A549 (cell line): ENCODE data around the gene COL1A1. TPM values are rescaled to one million over a fixed set of nuclear protein-coding genes. Genes with fewer than 3 reads are reported as not detected.

Source experiments
- ATAC-seq, 2 experiments: fragments of 200-7000 bp in 1 of 2; fragments of >200 bp in 1 of 2; cut with Nextera tagmentation in 1 of 2; cut with Tn5 transposase in 1 of 2; 3 replicates each; pipeline versions ENCODE4 v1.8.0 to v1.9.1; 2018 to 2020; ENCODE audit warnings: mild to moderate bottlenecking in 1 of 2, moderate library complexity in 1 of 2
- CTCF ChIA-PET: fragments of 300-600 bp; sonication (Branson Sonifier 250); formaldehyde crosslinking; extraction: SDS; loops from one replicate; lab custom pipeline; 2021; ENCODE audit warnings: antibody characterized with exemption, inconsistent platforms; lab: Yijun Ruan, JAX
- POLR2A ChIA-PET: fragments of 350-600 bp; formaldehyde crosslinking; extraction: SDS; loops from one replicate; lab custom pipeline; 2021; ENCODE audit warnings: antibody characterized with exemption, inconsistent platforms; lab: Yijun Ruan, JAX
- DNase-seq, 2 experiments: peaks; one replicate each; pipeline versions ENCODE4 v3.0.0 to v3.0.0-alpha.2; 2011 to 2016; ENCODE audit warnings: low read depth in 1 of 2, low spot score in 1 of 2
- FAIRE-seq: peaks from 2 replicates; lab custom pipeline; 2011; peaks lifted over from hg19 to GRCh38; lab: Jason Lieb, UNC
- H3K27ac ChIP-seq, 2 experiments: fragments of >200 bp; sonication (Bioruptor Twin); formaldehyde crosslinking; 3 replicates each; pipeline ENCODE4 v1.5.1; 2016 to 2017
- H3K4me1 ChIP-seq: fragments of >200 bp; sonication (Bioruptor Twin); formaldehyde crosslinking; 3 replicates; pipeline ENCODE4 v1.6.1; 2016
- H3K4me2 ChIP-seq: fragments of >200 bp; sonication (Bioruptor Twin); formaldehyde crosslinking; 3 replicates; pipeline ENCODE4 v1.6.1; 2016
- H3K4me3 ChIP-seq: fragments of >200 bp; sonication (Bioruptor Twin); formaldehyde crosslinking; 3 replicates; pipeline ENCODE4 v1.5.1; 2016
- H3K9me3 ChIP-seq: fragments of >200 bp; sonication (Bioruptor Twin); formaldehyde crosslinking; 3 replicates; pipeline ENCODE4 v1.6.1; 2016
- EP300 ChIP-seq, 2 experiments: fragments of >200 bp; sonication (Bioruptor Twin); formaldehyde crosslinking; IDR thresholded peaks; 2 replicates in 1 of 2; 3 replicates in 1 of 2; pipeline ENCODE4 v1.6.1; 2016 to 2017
- HEYL ChIP-seq: fragments of 250-450 bp; sonication (Bioruptor Pico); IDR thresholded peaks from 2 replicates; pipeline ENCODE4 v1.8.0; 2021; ENCODE audit warnings: mild to moderate bottlenecking, moderate library complexity
- KDM5A ChIP-seq: fragments of 200-600 bp; sonication (generic); IDR thresholded peaks from 2 replicates; pipeline ENCODE4 v1.6.1; 2016; ENCODE audit warnings: antibody characterized with exemption, mild to moderate bottlenecking
- MAFK ChIP-seq: fragments of 450-650 bp; IDR thresholded peaks from 2 replicates; pipeline ENCODE4 v1.6.1; 2014; ENCODE audit not compliant: partially characterized antibody
- MAZ ChIP-seq: fragments of 150-350 bp; IDR thresholded peaks from 2 replicates; pipeline ENCODE4 v1.6.1; 2014; ENCODE audit warnings: antibody characterized with exemption, low read depth, low read length, borderline replicate concordance
- MYC ChIP-seq: IDR thresholded peaks from 2 replicates; pipeline ENCODE4 v1.6.1; 2012; ENCODE audit warnings: mild to moderate bottlenecking, inconsistent platforms, low read length, improper control_type of control experiment, borderline replicate concordance
- NFE2L2 ChIP-seq: fragments of 150-350 bp; conservative IDR thresholded peaks from 2 replicates; pipeline ENCODE4 v1.6.1; 2014; ENCODE audit warnings: low read length
- NPAS2 ChIP-seq: fragments of 250-450 bp; sonication (Bioruptor Pico); IDR thresholded peaks from 2 replicates; pipeline ENCODE4 v1.8.0; 2022; ENCODE audit warnings: mild to moderate bottlenecking, moderate library complexity, borderline replicate concordance
- NR3C1 ChIP-seq: fragments of >200 bp; sonication (Bioruptor Twin); formaldehyde crosslinking; IDR thresholded peaks from 3 replicates; pipeline ENCODE4 v1.6.1; 2017
- POLR2AphosphoS2 ChIP-seq: conservative IDR thresholded peaks from 2 replicates; pipeline ENCODE4 v1.6.1; 2012; ENCODE audit warnings: low read length, improper control_type of control experiment, inconsistent platforms
- RFX5 ChIP-seq: fragments of 450-650 bp; IDR thresholded peaks from 2 replicates; pipeline ENCODE4 v1.7.1; 2014; ENCODE audit warnings: antibody characterized with exemption, mild to moderate bottlenecking, moderate library complexity
- TP53 ChIP-seq: fragments of 250-450 bp; sonication (Bioruptor Pico); IDR thresholded peaks from 2 replicates; pipeline ENCODE4 v1.5.0; 2021; ENCODE audit warnings: mild to moderate bottlenecking, moderate library complexity
- ZFP36 ChIP-seq: fragments of 450-650 bp; IDR thresholded peaks from 2 replicates; pipeline ENCODE4 v1.6.1; 2014; ENCODE audit warnings: borderline replicate concordance; ENCODE audit not compliant: partially characterized antibody
- WGBS: methylation state at CpG from one replicate; pipeline ENCODE4 v1.1.6; 2017; ENCODE audit errors: missing lambda C conversion rate; 5-methylcytosine and 5-hydroxymethylcytosine counted together
- polyA plus RNA-seq, 4 experiments: library from polyadenylated mRNA; depleted of rRNA in 3 of 4; stranded (reverse); fragments of >200 nt; fragmentation: RNase III in 1 of 4; extraction: RNeasy Plus Mini Kit Qiagen cat#74134 plus additional on column Dnase treatment in 1 of 4; gene quantifications; 2 replicates in 3 of 4; 3 replicates in 1 of 4; pipeline ENCODE4 v1.2.3, GENCODE V29; 2011 to 2017
- TF ChIP-seq, protein P1 (sequence below): fragments of 200-600 bp; sonication (generic); IDR thresholded peaks from 2 replicates; pipeline ENCODE4 v1.6.1; 2016; ENCODE audit warnings: antibody characterized with exemption, mild to moderate bottlenecking, moderate library complexity
- TF ChIP-seq, protein P2 (sequence below): fragments of 150-350 bp; IDR thresholded peaks from 2 replicates; pipeline ENCODE4 v1.6.1; 2014; ENCODE audit warnings: low read depth, mild to moderate bottlenecking, low read length
- TF ChIP-seq, protein P3 (sequence below): fragments of 250-450 bp; sonication (Bioruptor Pico); IDR thresholded peaks from 2 replicates; pipeline ENCODE4 v1.5.0; 2021; ENCODE audit warnings: mild to moderate bottlenecking, moderate library complexity, borderline replicate concordance

COL1A1 gene
- polyA plus RNA-seq, 2 of the 4 experiments (the other 2 are of a cell fraction) = 4.4 to 34.3 TPM

DNA sequence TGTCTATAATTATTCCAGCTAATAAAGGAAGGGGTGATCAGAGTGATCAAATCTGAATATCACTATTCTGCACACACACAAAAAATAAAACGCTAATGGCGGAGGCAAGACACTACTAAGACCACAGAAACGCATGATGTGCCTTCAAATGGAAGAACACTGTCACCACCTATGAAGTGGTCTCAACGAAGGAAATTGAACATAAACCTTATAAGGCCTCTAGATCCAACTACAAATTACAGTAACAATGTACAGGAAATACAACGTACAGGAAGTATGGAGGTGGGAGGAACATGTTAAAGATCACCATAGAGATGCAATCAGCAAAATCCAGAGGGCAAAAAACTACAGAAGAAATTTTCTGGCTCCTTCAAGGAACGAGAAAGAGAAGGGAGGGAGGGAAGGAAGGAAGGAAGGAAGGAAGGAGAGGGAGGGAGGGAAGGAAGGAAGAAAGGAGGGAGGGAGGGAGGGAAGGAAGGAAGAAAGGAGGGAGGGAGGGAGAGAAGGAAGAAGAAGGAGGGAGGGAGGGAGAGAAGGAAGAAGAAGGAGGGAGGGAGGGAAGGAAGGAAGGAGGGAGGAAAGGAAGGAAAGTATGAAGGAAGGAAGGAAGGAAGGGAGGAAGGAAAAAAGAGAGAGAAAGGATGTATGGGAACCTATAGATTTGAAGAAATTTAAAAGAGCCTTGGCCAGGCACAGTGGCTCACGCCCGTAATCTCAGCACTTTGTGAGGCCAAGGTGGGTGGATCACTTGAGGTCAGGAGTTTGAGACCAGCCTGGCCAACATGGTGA lies 38.8 kb downstream of the COL1A1 start (continued):
- TF ChIP-seq, protein P1, sequence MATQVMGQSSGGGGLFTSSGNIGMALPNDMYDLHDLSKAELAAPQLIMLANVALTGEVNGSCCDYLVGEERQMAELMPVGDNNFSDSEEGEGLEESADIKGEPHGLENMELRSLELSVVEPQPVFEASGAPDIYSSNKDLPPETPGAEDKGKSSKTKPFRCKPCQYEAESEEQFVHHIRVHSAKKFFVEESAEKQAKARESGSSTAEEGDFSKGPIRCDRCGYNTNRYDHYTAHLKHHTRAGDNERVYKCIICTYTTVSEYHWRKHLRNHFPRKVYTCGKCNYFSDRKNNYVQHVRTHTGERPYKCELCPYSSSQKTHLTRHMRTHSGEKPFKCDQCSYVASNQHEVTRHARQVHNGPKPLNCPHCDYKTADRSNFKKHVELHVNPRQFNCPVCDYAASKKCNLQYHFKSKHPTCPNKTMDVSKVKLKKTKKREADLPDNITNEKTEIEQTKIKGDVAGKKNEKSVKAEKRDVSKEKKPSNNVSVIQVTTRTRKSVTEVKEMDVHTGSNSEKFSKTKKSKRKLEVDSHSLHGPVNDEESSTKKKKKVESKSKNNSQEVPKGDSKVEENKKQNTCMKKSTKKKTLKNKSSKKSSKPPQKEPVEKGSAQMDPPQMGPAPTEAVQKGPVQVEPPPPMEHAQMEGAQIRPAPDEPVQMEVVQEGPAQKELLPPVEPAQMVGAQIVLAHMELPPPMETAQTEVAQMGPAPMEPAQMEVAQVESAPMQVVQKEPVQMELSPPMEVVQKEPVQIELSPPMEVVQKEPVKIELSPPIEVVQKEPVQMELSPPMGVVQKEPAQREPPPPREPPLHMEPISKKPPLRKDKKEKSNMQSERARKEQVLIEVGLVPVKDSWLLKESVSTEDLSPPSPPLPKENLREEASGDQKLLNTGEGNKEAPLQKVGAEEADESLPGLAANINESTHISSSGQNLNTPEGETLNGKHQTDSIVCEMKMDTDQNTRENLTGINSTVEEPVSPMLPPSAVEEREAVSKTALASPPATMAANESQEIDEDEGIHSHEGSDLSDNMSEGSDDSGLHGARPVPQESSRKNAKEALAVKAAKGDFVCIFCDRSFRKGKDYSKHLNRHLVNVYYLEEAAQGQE = no peak
- TF ChIP-seq POLR2AphosphoS2 (no peak), EP300 (IDR thresholded peaks at IDR 0.05) (no peak), NPAS2 (CRISPR knock-in tag) (no peak), MAZ (no peak), RFX5 (no peak)

DNA sequence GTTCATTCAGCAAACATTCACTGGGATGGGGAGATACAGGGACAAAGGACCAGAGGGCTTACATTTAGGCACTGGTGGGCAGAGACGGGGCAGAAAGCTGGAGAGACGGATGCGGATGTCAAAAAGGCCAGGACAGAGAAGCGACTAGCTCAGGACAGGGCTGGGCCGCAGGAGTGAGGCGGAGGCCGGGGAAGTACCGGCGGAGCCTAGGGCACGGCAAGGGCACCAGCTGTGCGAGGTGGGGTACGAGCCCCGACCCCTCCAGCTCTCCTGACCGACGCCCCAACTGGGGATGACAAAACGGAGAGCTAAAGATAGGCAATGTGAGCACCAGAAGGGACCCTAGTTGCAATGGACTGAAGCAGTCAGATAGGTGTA lies 39.5 kb downstream of the COL1A1 start:
- Histone ChIP-seq H3K4me3 (peak overlapping the region; percentile 74; the same call in 1 of the 3 replicates), H3K27ac (peak overlapping the region in 1 of 2 experiments; percentile 62; a peak in 4 of 6 replicates), H3K4me2 (peak overlapping the region; percentile 98), H3K4me1 (peaks cover 9% of the 10 kb centered on the region; the same call in 2 of the 3 replicates), H3K9me3 (no peaks in the 10 kb centered on the region)
- peak; percentile 7 to 19; a peak in 4 of 6 replicates for ATAC-seq
- DNase-seq = no peak
- WGBS = 46% methylated on average over 16 of the region's 16 CpGs
- no peak for FAIRE-seq
- CTCF ChIA-PET = interaction anchor here (0.6 to 2.8 kb wide), 48 partner anchors 8 to 623 kb away, joined by 3 to 163 read pairs (median 5); partner anchors contain the start of genes COL1A1, PPP1R9B and SAMD14
- POLR2A ChIA-PET = interaction anchor here (1.4 to 1.8 kb wide), 2 partner anchors 10 to 12 kb away, joined by 3 to 21 read pairs; no protein-coding TSS in a partner anchor
- TF ChIP-seq TP53 (CRISPR knock-in tag) = no peak
- TF ChIP-seq NR3C1 = no peak
- TF ChIP-seq, protein P2, sequence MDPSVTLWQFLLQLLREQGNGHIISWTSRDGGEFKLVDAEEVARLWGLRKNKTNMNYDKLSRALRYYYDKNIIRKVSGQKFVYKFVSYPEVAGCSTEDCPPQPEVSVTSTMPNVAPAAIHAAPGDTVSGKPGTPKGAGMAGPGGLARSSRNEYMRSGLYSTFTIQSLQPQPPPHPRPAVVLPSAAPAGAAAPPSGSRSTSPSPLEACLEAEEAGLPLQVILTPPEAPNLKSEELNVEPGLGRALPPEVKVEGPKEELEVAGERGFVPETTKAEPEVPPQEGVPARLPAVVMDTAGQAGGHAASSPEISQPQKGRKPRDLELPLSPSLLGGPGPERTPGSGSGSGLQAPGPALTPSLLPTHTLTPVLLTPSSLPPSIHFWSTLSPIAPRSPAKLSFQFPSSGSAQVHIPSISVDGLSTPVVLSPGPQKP = no peak
- TF ChIP-seq, protein P3, sequence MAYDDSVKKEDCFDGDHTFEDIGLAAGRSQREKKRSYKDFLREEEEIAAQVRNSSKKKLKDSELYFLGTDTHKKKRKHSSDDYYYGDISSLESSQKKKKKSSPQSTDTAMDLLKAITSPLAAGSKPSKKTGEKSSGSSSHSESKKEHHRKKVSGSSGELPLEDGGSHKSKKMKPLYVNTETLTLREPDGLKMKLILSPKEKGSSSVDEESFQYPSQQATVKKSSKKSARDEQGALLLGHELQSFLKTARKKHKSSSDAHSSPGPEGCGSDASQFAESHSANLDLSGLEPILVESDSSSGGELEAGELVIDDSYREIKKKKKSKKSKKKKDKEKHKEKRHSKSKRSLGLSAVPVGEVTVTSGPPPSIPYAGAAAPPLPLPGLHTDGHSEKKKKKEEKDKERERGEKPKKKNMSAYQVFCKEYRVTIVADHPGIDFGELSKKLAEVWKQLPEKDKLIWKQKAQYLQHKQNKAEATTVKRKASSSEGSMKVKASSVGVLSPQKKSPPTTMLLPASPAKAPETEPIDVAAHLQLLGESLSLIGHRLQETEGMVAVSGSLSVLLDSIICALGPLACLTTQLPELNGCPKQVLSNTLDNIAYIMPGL (CRISPR knock-in tag) = no peak
- no peak for TF ChIP-seq HEYL (CRISPR knock-in tag)
- no peak for TF ChIP-seq MYC
- TF ChIP-seq ZFP36 = no peak
- TF ChIP-seq RFX5 = no peak
- TF ChIP-seq MAFK = no peak
- TF ChIP-seq KDM5A = no peak
- TF ChIP-seq NFE2L2 = no peak
- TF ChIP-seq, all 56 proteins: peak for 0
